SK-N-SH treated with all-trans-retinoic acid at 6 μM for 48 hours (cell line): Measurements from ENCODE around the gene EHHADH.
"Not testable (repeated sequence)": the region's sequence is repeated elsewhere in the genome, so short reads cannot be mapped to it uniquely, and the experiment has no call there.

Experiments used
- ATAC-seq: fragments of 200-7000 bp; cut with Tn5 transposase; 3 replicates; pipeline ENCODE4 v1.9.1; 2020; ENCODE audit warnings: mild to moderate bottlenecking, moderate library complexity
- ARNTL ChIP-seq: fragments of 450-650 bp; formaldehyde crosslinking; IDR thresholded peaks from 2 replicates; pipeline ENCODE4 v1.5.0; 2020; ENCODE audit warnings: low read depth, mild to moderate bottlenecking, moderate library complexity, borderline replicate concordance
- BACH2 ChIP-seq: fragments of 250-450 bp; sonication (Bioruptor Pico); IDR thresholded peaks from 2 replicates; pipeline ENCODE4 v1.9.0; 2021; ENCODE audit warnings: mild to moderate bottlenecking, borderline replicate concordance
- CSDC2 ChIP-seq: fragments of 250-450 bp; sonication (Bioruptor Pico); IDR thresholded peaks from 2 replicates; pipeline ENCODE4 v1.5.0; 2020; ENCODE audit warnings: mild to moderate bottlenecking, moderate library complexity
- ESRRG ChIP-seq: fragments of 250-450 bp; sonication (Bioruptor Pico); IDR thresholded peaks from 2 replicates; pipeline ENCODE4 v1.6.1; 2021; ENCODE audit warnings: mild to moderate bottlenecking
- GLIS3 ChIP-seq: fragments of 250-450 bp; sonication (Bioruptor Pico); IDR thresholded peaks from 2 replicates; pipeline ENCODE4 v1.5.0; 2020; ENCODE audit warnings: mild to moderate bottlenecking, moderate library complexity
- ISL1 ChIP-seq: fragments of 250-450 bp; sonication (Bioruptor Pico); IDR thresholded peaks from 2 replicates; pipeline ENCODE4 v2.1.2; 2022; ENCODE audit warnings: mild to moderate bottlenecking, moderate library complexity
- OSR1 ChIP-seq: fragments of 250-450 bp; sonication (Bioruptor Pico); IDR thresholded peaks from 2 replicates; pipeline ENCODE4 v1.8.0; 2022; ENCODE audit warnings: moderate library complexity, mild to moderate bottlenecking, inconsistent platforms
- PATZ1 ChIP-seq: fragments of 250-450 bp; sonication (Bioruptor Pico); IDR thresholded peaks from 2 replicates; pipeline ENCODE4 v1.8.0; 2020; ENCODE audit warnings: mild to moderate bottlenecking, moderate library complexity, borderline replicate concordance
- POU6F1 ChIP-seq: fragments of 250-450 bp; sonication (Bioruptor Pico); IDR thresholded peaks from 2 replicates; pipeline ENCODE4 v1.8.0; 2021; ENCODE audit warnings: low read depth, mild to moderate bottlenecking, moderate library complexity, borderline replicate concordance
- PPARA ChIP-seq: fragments of 250-450 bp; sonication (Bioruptor Pico); IDR thresholded peaks from 2 replicates; pipeline ENCODE4 v1.5.0; 2020; ENCODE audit warnings: mild to moderate bottlenecking, borderline replicate concordance
- RARB ChIP-seq: fragments of 250-450 bp; sonication (Bioruptor Pico); IDR thresholded peaks from 2 replicates; pipeline ENCODE4 v1.8.0; 2021; ENCODE audit warnings: mild to moderate bottlenecking, moderate library complexity
- SNAI2 ChIP-seq: fragments of 250-450 bp; sonication (Bioruptor Pico); IDR thresholded peaks from 2 replicates; pipeline ENCODE4 v1.5.0; 2020; ENCODE audit warnings: mild to moderate bottlenecking, moderate library complexity
- TOX ChIP-seq: fragments of 250-450 bp; sonication (Bioruptor Pico); IDR thresholded peaks from 2 replicates; pipeline ENCODE4 v1.8.0; 2021; ENCODE audit warnings: mild to moderate bottlenecking, moderate library complexity, borderline replicate concordance
- TSHZ2 ChIP-seq: fragments of 250-450 bp; sonication (Bioruptor Pico); IDR thresholded peaks from 2 replicates; pipeline ENCODE4 v1.5.0; 2020; ENCODE audit warnings: mild to moderate bottlenecking, moderate library complexity
- ZC3H10 ChIP-seq: fragments of 250-450 bp; sonication (Bioruptor Pico); IDR thresholded peaks from 2 replicates; pipeline ENCODE4 v1.5.1; 2021; ENCODE audit warnings: mild to moderate bottlenecking, moderate library complexity
- ZFP3 ChIP-seq: fragments of 250-450 bp; sonication (Bioruptor Pico); IDR thresholded peaks from 2 replicates; pipeline ENCODE4 v1.5.0; 2020; ENCODE audit warnings: mild to moderate bottlenecking, moderate library complexity
- ZFP30 ChIP-seq: fragments of 450-650 bp; formaldehyde crosslinking; IDR thresholded peaks from 2 replicates; pipeline ENCODE4 v1.5.0; 2022; ENCODE audit warnings: mild to moderate bottlenecking, moderate library complexity
- ZNF565 ChIP-seq: fragments of 450-650 bp; formaldehyde crosslinking; conservative IDR thresholded peaks from 2 replicates; pipeline ENCODE4 v1.5.0; 2020; ENCODE audit warnings: low read depth, mild to moderate bottlenecking, moderate library complexity
- ZNF70 ChIP-seq: fragments of 450-650 bp; formaldehyde crosslinking; IDR thresholded peaks from 2 replicates; pipeline ENCODE4 v1.5.0; 2020; ENCODE audit warnings: mild to moderate bottlenecking, moderate library complexity
- ZNF8 ChIP-seq: fragments of 450-650 bp; formaldehyde crosslinking; IDR thresholded peaks from 2 replicates; pipeline ENCODE4 v1.5.0; 2020; ENCODE audit warnings: mild to moderate bottlenecking, moderate library complexity
- TF ChIP-seq, protein P1 (sequence below): fragments of 250-450 bp; sonication (Bioruptor Pico); IDR thresholded peaks from 2 replicates; pipeline ENCODE4 v1.5.1; 2020; ENCODE audit warnings: low read depth, mild to moderate bottlenecking, moderate library complexity
- TF ChIP-seq, protein P2 (sequence below): fragments of 250-450 bp; sonication (Bioruptor Pico); IDR thresholded peaks from 2 replicates; pipeline ENCODE4 v1.5.1; 2021; ENCODE audit warnings: mild to moderate bottlenecking, moderate library complexity

The EHHADH gene

GRCh38 chr3:185250247-185250646 lies 3.6 kb downstream of the EHHADH start:
- no peak for TF ChIP-seq ESRRG
- no peak for TF ChIP-seq BACH2 (CRISPR knock-in tag)
- no peak for TF ChIP-seq GLIS3 (CRISPR knock-in tag)
- no peak for TF ChIP-seq ISL1
- TF ChIP-seq ARNTL: no peak
- no peak for ATAC-seq

- no peak for ATAC-seq
- no peak for TF ChIP-seq ARNTL
- TF ChIP-seq SNAI2: no peak
Measured at GRCh38 chr3:185242642-185243041, 11.2 kb downstream of the EHHADH start.

DNA sequence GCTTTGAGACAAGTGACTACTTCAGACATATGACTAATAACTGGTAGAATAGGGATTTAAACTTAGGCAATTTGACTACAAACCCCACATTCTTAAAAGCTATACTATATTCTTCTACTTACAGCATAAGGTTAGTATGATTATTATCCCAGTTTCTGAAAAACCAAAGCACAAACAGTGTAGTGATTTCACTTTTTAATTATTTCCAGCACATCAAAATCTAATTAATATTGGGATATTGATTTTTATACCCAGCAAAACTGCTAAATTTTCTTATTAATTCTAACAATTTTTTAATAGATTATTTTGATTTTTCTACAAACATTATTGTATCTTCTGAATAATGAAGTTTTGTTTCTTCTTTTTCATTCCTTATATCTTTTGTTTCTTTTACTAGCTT lies 16.9 kb downstream of the EHHADH start:
- TF ChIP-seq CSDC2 (CRISPR knock-in tag) (no peak), ARNTL (no peak), TOX (CRISPR knock-in tag) (no peak), ZNF565 (CRISPR knock-in tag) (no peak), ISL1 (no peak), ZNF8 (CRISPR knock-in tag) (no peak), ZFP3 (CRISPR knock-in tag) (no peak), ZNF70 (CRISPR knock-in tag) (no peak), PPARA (CRISPR knock-in tag) (no peak)
- TF ChIP-seq, protein P1, sequence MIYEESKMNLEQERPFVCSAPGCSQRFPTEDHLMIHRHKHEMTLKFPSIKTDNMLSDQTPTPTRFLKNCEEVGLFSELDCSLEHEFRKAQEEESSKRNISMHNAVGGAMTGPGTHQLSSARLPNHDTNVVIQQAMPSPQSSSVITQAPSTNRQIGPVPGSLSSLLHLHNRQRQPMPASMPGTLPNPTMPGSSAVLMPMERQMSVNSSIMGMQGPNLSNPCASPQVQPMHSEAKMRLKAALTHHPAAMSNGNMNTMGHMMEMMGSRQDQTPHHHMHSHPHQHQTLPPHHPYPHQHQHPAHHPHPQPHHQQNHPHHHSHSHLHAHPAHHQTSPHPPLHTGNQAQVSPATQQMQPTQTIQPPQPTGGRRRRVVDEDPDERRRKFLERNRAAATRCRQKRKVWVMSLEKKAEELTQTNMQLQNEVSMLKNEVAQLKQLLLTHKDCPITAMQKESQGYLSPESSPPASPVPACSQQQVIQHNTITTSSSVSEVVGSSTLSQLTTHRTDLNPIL (CRISPR knock-in tag): no peak
- TF ChIP-seq, all 23 proteins: peak for 0
- ATAC-seq: no peak

DNA sequence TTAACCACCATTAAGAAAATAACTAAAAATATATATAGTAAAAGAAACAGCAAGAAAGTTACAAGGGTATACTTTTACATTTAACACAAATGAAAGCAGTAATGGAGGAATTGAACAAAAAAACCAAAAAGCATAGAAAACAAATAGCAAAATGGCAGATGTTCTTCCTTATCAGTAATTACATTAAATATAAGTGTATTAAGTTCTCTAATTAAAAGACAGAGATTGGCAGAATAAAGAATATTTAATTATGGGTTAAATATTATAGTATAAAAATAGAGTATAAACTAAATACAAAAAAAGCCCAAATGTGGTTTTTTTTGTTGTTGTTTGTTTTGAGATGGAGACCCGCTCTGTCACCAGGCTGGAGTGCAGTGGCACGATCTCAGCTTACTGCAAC lies 20.5 kb downstream of the EHHADH start:
- ATAC-seq: no peak
- TF ChIP-seq ISL1 (no peak), ESRRG (no peak), ZNF70 (CRISPR knock-in tag) (no peak), PATZ1 (CRISPR knock-in tag) (no peak), ZC3H10 (CRISPR knock-in tag) (no peak), PPARA (CRISPR knock-in tag) (no peak), POU6F1 (CRISPR knock-in tag) (no peak), ZNF8 (CRISPR knock-in tag) (no peak), ZFP30 (no peak), RARB (no peak), TOX (CRISPR knock-in tag) (no peak), BACH2 (CRISPR knock-in tag) (no peak), CSDC2 (CRISPR knock-in tag) (no peak), OSR1 (CRISPR knock-in tag) (no peak), TSHZ2 (no peak), GLIS3 (CRISPR knock-in tag) (no peak), ZFP3 (CRISPR knock-in tag) (no peak)
- TF ChIP-seq, protein P2, sequence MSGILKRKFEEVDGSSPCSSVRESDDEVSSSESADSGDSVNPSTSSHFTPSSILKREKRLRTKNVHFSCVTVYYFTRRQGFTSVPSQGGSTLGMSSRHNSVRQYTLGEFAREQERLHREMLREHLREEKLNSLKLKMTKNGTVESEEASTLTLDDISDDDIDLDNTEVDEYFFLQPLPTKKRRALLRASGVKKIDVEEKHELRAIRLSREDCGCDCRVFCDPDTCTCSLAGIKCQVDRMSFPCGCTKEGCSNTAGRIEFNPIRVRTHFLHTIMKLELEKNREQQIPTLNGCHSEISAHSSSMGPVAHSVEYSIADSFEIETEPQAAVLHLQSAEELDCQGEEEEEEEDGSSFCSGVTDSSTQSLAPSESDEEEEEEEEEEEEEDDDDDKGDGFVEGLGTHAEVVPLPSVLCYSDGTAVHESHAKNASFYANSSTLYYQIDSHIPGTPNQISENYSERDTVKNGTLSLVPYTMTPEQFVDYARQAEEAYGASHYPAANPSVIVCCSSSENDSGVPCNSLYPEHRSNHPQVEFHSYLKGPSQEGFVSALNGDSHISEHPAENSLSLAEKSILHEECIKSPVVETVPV: no peak
- TF ChIP-seq, protein P1 (CRISPR knock-in tag): no peak

DNA sequence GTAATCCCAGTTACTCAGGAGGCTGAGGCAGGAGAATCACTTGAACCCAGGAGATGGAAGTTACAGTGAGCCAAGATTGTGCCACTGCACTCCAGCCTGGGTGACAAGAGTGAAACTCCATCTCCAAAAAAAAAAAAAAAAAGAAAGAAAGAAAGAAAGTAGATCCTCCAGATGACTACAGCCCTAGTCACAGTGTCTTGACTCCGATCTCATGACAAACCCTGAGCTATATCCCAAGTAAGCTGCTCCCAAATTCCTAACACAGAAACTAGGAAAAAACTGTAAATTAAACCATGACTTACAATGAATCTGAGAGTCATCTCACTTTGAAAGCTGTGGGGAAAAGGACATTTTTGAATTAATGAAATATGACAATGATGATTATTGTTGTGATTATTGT lies 27.3 kb downstream of the EHHADH start:
- not testable (repeated sequence) for ATAC-seq
